HepG2 (cell line): ENCODE results near the gene IGIP. TPM values are rescaled to one million over a fixed set of nuclear protein-coding genes. Genes with fewer than 3 reads are reported as not detected.

ENCODE experiments used
- ATAC-seq: fragments of 200-7000 bp; cut with Tn5 transposase; 3 replicates; pipeline ENCODE4 v1.9.1; 2020; ENCODE audit warnings: mild to moderate bottlenecking, moderate library complexity
- Bru-seq: library from RNA; stranded (reverse); fragments of 400-500 nt; gene quantifications from one replicate; lab custom pipeline; 2021; lab: Mats Ljungman, UMichigan
- BruChase-seq, 2 experiments: library from RNA; stranded (reverse); fragments of 400-500 nt; gene quantifications; one replicate each; lab custom pipeline; 2021; lab: Mats Ljungman, UMichigan
- BruUV-seq: library from RNA; stranded (reverse); fragments of 400-500 nt; replicated peaks from 2 replicates; lab custom pipeline; 2021; lab: Mats Ljungman, UMichigan
- CTCF ChIA-PET: fragments of 300-600 bp; formaldehyde crosslinking; extraction: SDS; loops from one replicate; lab custom pipeline; 2021; ENCODE audit warnings: low total read pairs, inconsistent platforms, low intra/inter-chr PET ratio; lab: Yijun Ruan, JAX
- POLR2A ChIA-PET: fragments of 350-600 bp; sonication (Branson Sonifier 250); formaldehyde crosslinking; loops from one replicate; lab custom pipeline; 2020; ENCODE audit warnings: antibody characterized with exemption, inconsistent platforms; lab: Yijun Ruan, JAX
- DNase-seq: peaks from one replicate; pipeline ENCODE4 v3.0.0-alpha.2; 2015; ENCODE audit warnings: low spot score
- FAIRE-seq: peaks from 3 replicates; lab custom pipeline; 2011; peaks lifted over from hg19 to GRCh38; lab: Jason Lieb, UNC
- H2AFZ ChIP-seq: one replicate; pipeline ENCODE4 v1.6.1; 2011; ENCODE audit warnings: low read length, inconsistent platforms
- H3K27ac ChIP-seq: fragments of 300-600 bp; 3 replicates; pipeline ENCODE4 v1.8.0; 2011; ENCODE audit warnings: mixed run types, mild to moderate bottlenecking, mixed read lengths, low read length, inconsistent platforms; ENCODE audit not compliant: insufficient read depth; ENCODE audit errors: extremely low read length
- H3K27me3 ChIP-seq, 2 experiments: fragments of 200-600 bp in 1 of 2; 2 replicates in 1 of 2; 3 replicates in 1 of 2; pipeline versions ENCODE4 v1.6.0 to v1.8.0; 2011; ENCODE audit warnings: low read length in 2 of 2, mild to moderate bottlenecking in 2 of 2, moderate library complexity in 2 of 2, inconsistent platforms in 1 of 2; ENCODE audit not compliant: insufficient read depth in 2 of 2, control insufficient read depth in 1 of 2
- H3K36me3 ChIP-seq, 2 experiments: fragments of 200-600 bp in 1 of 2; replicated peaks in 1 of 2; 2 replicates in 1 of 2; 3 replicates in 1 of 2; pipeline versions ENCODE4 v1.5.1 to v1.8.0; 2011; ENCODE audit warnings: low read length in 2 of 2, inconsistent platforms in 1 of 2; ENCODE audit not compliant: insufficient read depth in 2 of 2, control insufficient read depth in 1 of 2
- H3K4me1 ChIP-seq: 2 replicates; pipeline ENCODE4 v1.5.1; 2012; ENCODE audit warnings: low read length, inconsistent platforms; ENCODE audit not compliant: insufficient read depth
- H3K4me2 ChIP-seq: 2 replicates; pipeline ENCODE4 v1.6.0; 2011; ENCODE audit warnings: low read depth, low read length, inconsistent platforms
- H3K4me3 ChIP-seq, 3 experiments: fragments of 200-600 bp in 1 of 3; sonication (generic), shearing (Covaris generic) in 1 of 3; replicated peaks in 1 of 3; 2 replicates each; pipeline ENCODE4 v1.5.1; 2011 to 2016; ENCODE audit warnings: low read length in 3 of 3, inconsistent platforms in 2 of 3, low read depth in 2 of 3, mild to moderate bottlenecking in 2 of 3, control low read depth in 1 of 3, mixed read lengths in 1 of 3; ENCODE audit not compliant: insufficient read depth in 1 of 3
- H3K79me2 ChIP-seq: one replicate; pipeline ENCODE4 v1.6.1; 2011; ENCODE audit warnings: low read length, inconsistent platforms; ENCODE audit not compliant: insufficient read depth
- H3K9ac ChIP-seq: 2 replicates; pipeline ENCODE4 v1.6.0; 2011; ENCODE audit warnings: mild to moderate bottlenecking, low read depth, low read length, inconsistent platforms; ENCODE audit not compliant: insufficient read depth
- H3K9me3 ChIP-seq: 2 replicates; pipeline ENCODE4 v1.5.1; 2012; ENCODE audit warnings: mild to moderate bottlenecking, low read length
- H4K20me1 ChIP-seq: 2 replicates; pipeline ENCODE4 v1.6.0; 2011; ENCODE audit warnings: inconsistent platforms, mild to moderate bottlenecking, low read length, moderate library complexity; ENCODE audit not compliant: insufficient read depth
- ATF3 ChIP-seq: sonication (generic); formaldehyde crosslinking; IDR thresholded peaks from 2 replicates; pipeline ENCODE4 v1.4.0; 2020; ENCODE audit warnings: missing genetic modification reagents
- DBP ChIP-seq: sonication (generic); formaldehyde crosslinking; IDR thresholded peaks from 2 replicates; pipeline ENCODE4 v1.4.0; 2020; ENCODE audit warnings: missing genetic modification reagents; ENCODE audit errors: not compliant biosample characterization
- MTA3 ChIP-seq: sonication (generic); formaldehyde crosslinking; IDR thresholded peaks from 2 replicates; pipeline ENCODE4 v1.4.0; 2020; ENCODE audit warnings: missing genetic modification reagents
- SMAD3 ChIP-seq: sonication (generic); formaldehyde crosslinking; IDR thresholded peaks from 2 replicates; pipeline ENCODE4 v1.4.0; 2020; ENCODE audit warnings: missing genetic modification reagents
- SNAPC4 ChIP-seq: sonication (generic); formaldehyde crosslinking; IDR thresholded peaks from 2 replicates; pipeline ENCODE4 v1.4.0; 2020; ENCODE audit warnings: mild to moderate bottlenecking, missing genetic modification reagents
- ZNF350 ChIP-seq: sonication (generic); formaldehyde crosslinking; IDR thresholded peaks from 2 replicates; pipeline ENCODE4 v1.4.0; 2020; ENCODE audit warnings: mild to moderate bottlenecking, low read depth, missing genetic modification reagents, borderline replicate concordance
- ZNF580 ChIP-seq: IDR thresholded peaks from 2 replicates; pipeline ENCODE4 v1.6.1; 2016; ENCODE audit warnings: low read depth, borderline replicate concordance
- ZNF782 ChIP-seq: sonication (generic); formaldehyde crosslinking; IDR thresholded peaks from 2 replicates; pipeline ENCODE4 v1.4.0; 2020; ENCODE audit warnings: missing genetic modification reagents, mild to moderate bottlenecking, borderline replicate concordance
- ZNF816 ChIP-seq: sonication (generic); formaldehyde crosslinking; IDR thresholded peaks from 2 replicates; pipeline ENCODE4 v1.8.0; 2022; ENCODE audit warnings: missing genetic modification reagents, mild to moderate bottlenecking, borderline replicate concordance
- ZSCAN25 ChIP-seq: sonication (generic); formaldehyde crosslinking; IDR thresholded peaks from 2 replicates; pipeline ENCODE4 v1.8.0; 2022; ENCODE audit warnings: mild to moderate bottlenecking, missing genetic modification reagents
- ZUFSP ChIP-seq: sonication (generic); formaldehyde crosslinking; IDR thresholded peaks from 2 replicates; pipeline ENCODE4 v1.9.0; 2021; ENCODE audit warnings: missing genetic modification reagents, mild to moderate bottlenecking, borderline replicate concordance
- WGBS: methylation state at CpG from one replicate; pipeline ENCODE4 v1.1.6; 2017; ENCODE audit warnings: low lambda C conversion rate; 5-methylcytosine and 5-hydroxymethylcytosine counted together
- in situ Hi-C: cut with HindIII; loops from 2 replicates; pipeline ENCODE4 v1.10.0; 2017; ENCODE audit warnings: low pct_unique_long_range_greater_than_20kb; ENCODE audit not compliant: extremely low pct_ligation_motif_present
- intact Hi-C: fragments of 100-400 bp; cut with micrococcal nuclease; formaldehyde crosslinking; loops from one replicate; pipeline ENCODE4 v1.10.0; 2022; ENCODE audit not compliant: unreplicated experiment
- long read RNA-seq, 2 experiments: library from RNA in 1 of 2; library from polyadenylated mRNA in 1 of 2; stranded (forward) in 1 of 2; unstranded in 1 of 2; transcript quantifications; one replicate each; pipeline ENCODE4 v2.0.0, GENCODE V29; 2019 to 2022
- polyA minus RNA-seq, 3 experiments: library from RNA; depleted of rRNA, polyadenylated mRNA; stranded (reverse); fragments of >200 nt; gene quantifications; 2 replicates each; pipeline ENCODE4 v1.2.3, GENCODE V29; 2011; ENCODE audit warnings: low replicate concordance in 1 of 3
- polyA plus RNA-seq, 8 experiments: library from polyadenylated mRNA; depleted of rRNA in 3 of 8; stranded (reverse) in 7 of 8; unstranded in 1 of 8; fragments of >200 nt; fragmentation: Illumina TruSeq in 4 of 8; extraction: Trizol in 4 of 8; gene quantifications; 2 replicates each; pipeline versions ENCODE4 v1.2.1 to v1.2.3, GENCODE V29; 2011 to 2016; ENCODE audit warnings: low read depth in 4 of 8, missing spikeins in 1 of 8, mixed read lengths in 1 of 8; ENCODE audit not compliant: insufficient read depth in 1 of 8
- total RNA-seq, 5 experiments: library from RNA; depleted of rRNA; stranded (reverse); fragments of >200 nt; fragmentation: Illumina TruSeq; extraction: Trizol; gene quantifications; 2 replicates each; pipeline ENCODE4 v1.2.3, GENCODE V29; 2016; ENCODE audit warnings: low read depth in 1 of 5

IGIP gene
- total RNA-seq (2016; rRNA removed; fragmentation: Illumina TruSeq; extraction: Trizol) (2.1 and 2.4 TPM in 2 replicates), polyA plus RNA-seq (2011; rRNA removed) (1.4 and 1.7 TPM in 2 replicates), polyA minus RNA-seq (2011; rRNA and poly(A)+ RNA removed; ENCODE audit: low replicate concordance) (1.4 and 1.8 TPM in 2 replicates), Bru-seq, nascent RNA (percentile 87 among the genes with signal in this experiment), BruChase-seq, experiment 1, labeled RNA remaining after a 6-hour chase (percentile 87 among the genes with signal in this experiment), BruChase-seq, experiment 2, labeled RNA remaining after a 2-hour chase (percentile 95 among the genes with signal in this experiment)
- total RNA-seq (2016; cell fraction: cytosol; rRNA removed; fragmentation: Illumina TruSeq; extraction: Trizol; ENCODE audit: low read depth): 0.09 and 0.10 TPM in 2 replicates
- total RNA-seq (2016; cell fraction: insoluble cytoplasmic fraction; rRNA removed; fragmentation: Illumina TruSeq; extraction: Trizol): 1.8 and 2.2 TPM in 2 replicates
- total RNA-seq (2016; cell fraction: membrane; rRNA removed; fragmentation: Illumina TruSeq; extraction: Trizol): 0.34 and 0.59 TPM in 2 replicates
- total RNA-seq (2016; cell fraction: nucleus; rRNA removed; fragmentation: Illumina TruSeq; extraction: Trizol): 8.3 and 8.9 TPM in 2 replicates
- 0.51 and 0.97 TPM in 2 replicates for polyA plus RNA-seq (2011; cell fraction: cytosol; rRNA removed)
- polyA plus RNA-seq (2011; cell fraction: nucleus; rRNA removed): 3.2 and 4.1 TPM in 2 replicates
- 3.6 TPM in 2 replicates for polyA plus RNA-seq (2012)
- polyA plus RNA-seq (2016; cell fraction: cytosol; fragmentation: Illumina TruSeq; extraction: Trizol; ENCODE audit: low read depth): 0.14 TPM in 1 of 2 replicates, not detected in the other
- polyA plus RNA-seq (2016; cell fraction: insoluble cytoplasmic fraction; fragmentation: Illumina TruSeq; extraction: Trizol; ENCODE audit: low read depth): 1.4 and 1.5 TPM in 2 replicates
- 0.10 and 0.17 TPM in 2 replicates for polyA plus RNA-seq (2016; cell fraction: membrane; fragmentation: Illumina TruSeq; extraction: Trizol; ENCODE audit: low read depth)
- 4.7 and 5.2 TPM in 2 replicates for polyA plus RNA-seq (2016; cell fraction: nucleus; fragmentation: Illumina TruSeq; extraction: Trizol; ENCODE audit: insufficient read depth, low read depth)
- 1.4 and 1.7 TPM in 2 replicates for polyA minus RNA-seq (2011; cell fraction: cytosol; rRNA and poly(A)+ RNA removed)
- 11.8 and 12.3 TPM in 2 replicates for polyA minus RNA-seq (2011; cell fraction: nucleus; rRNA and poly(A)+ RNA removed)
- long read RNA-seq, experiment 1: 0 reads
- long read RNA-seq, experiment 2, partial matches to known transcripts: 0 of 1 reads
- long read RNA-seq, experiment 2, other reads (novel, unspliced or antisense): 0 of 1 reads

GRCh38 chr5:140125637-140126036 lies at the start of gene IGIP:
Gene IGIP, plus strand, starts transcription at chr5:140125937. Its CDS starts 2,540 bp downstream, at chr5:140128477.
- in situ Hi-C loops (no loop called here), intact Hi-C loops (no loop called here)
- 97% methylated on average over 4 of the region's 4 CpGs for WGBS
- H3K27ac ChIP-seq: no peak within 1 kb of the TSS
- CTCF ChIA-PET: no interaction called here
- no peaks in the 10 kb centered on the region for H3K36me3 ChIP-seq
- H3K9ac ChIP-seq: no peak within 1 kb of the TSS
- no peaks in the 10 kb centered on the region for H4K20me1 ChIP-seq
- no peak within 1 kb of the TSS for H3K4me2 ChIP-seq
- no peaks in the 10 kb centered on the region for H3K4me1 ChIP-seq
- H3K79me2 ChIP-seq: peaks cover 18% of the 10 kb centered on the region
- no peaks in the 10 kb centered on the region for H3K27me3 ChIP-seq
- H3K9me3 ChIP-seq: no peaks in the 10 kb centered on the region
- ATAC-seq: no peak
- no peak within 1 kb of the TSS for H2AFZ ChIP-seq
- FAIRE-seq: no peak
- POLR2A ChIA-PET: no interaction called here
- no peak for DNase-seq
- no peak within 1 kb of the TSS for H3K4me3 ChIP-seq
- no TSS peak for BruUV-seq
- no peak for TF ChIP-seq DBP (CRISPR knock-in tag)
- no peak for TF ChIP-seq ZNF350 (CRISPR knock-in tag)
- no peak for TF ChIP-seq ATF3 (CRISPR knock-in tag)
- no peak for TF ChIP-seq ZNF816 (CRISPR knock-in tag)
- no peak for TF ChIP-seq ZNF580
- no peak for TF ChIP-seq ZNF782 (CRISPR knock-in tag)
- TF ChIP-seq ZSCAN25 (CRISPR knock-in tag): no peak
- TF ChIP-seq SNAPC4 (CRISPR knock-in tag): no peak
- no peak for TF ChIP-seq MTA3
- TF ChIP-seq SMAD3 (CRISPR knock-in tag): no peak
- no peak for TF ChIP-seq ZUFSP (CRISPR knock-in tag)
